GM19328 (cell line): ENCODE measurements around the gene RSRC1.
A peak's percentile ranks its signal among the peaks of the same experiment; 100 is the strongest.

ENCODE experiments used
- ATAC-seq: cut with Tn5 transposase; IDR thresholded peaks from one replicate; pipeline ENCODE4 v1.9.1; 2021; ENCODE audit warnings: mild to moderate bottlenecking, moderate library complexity; ENCODE audit not compliant: unreplicated experiment

Gene RSRC1

DNA sequence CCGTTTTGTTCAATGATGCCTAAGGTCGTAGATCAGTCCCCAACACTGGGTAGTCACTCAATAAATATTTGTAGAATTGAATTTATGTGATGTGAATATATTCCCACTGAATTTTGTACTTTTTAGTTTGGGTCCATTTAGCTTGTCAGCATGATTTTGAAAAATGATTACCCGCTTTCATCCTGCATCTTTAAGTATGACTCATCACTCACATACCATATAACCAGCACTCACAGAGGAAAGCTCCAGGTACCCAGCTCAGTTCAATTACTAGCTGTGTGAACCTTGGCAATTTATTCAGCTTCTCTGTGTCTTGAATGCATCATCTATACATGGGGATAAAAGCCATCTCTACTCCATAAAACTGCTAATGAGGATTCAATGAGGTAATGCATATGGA is 458.9 kb downstream of the RSRC1 start:
- ATAC-seq: no peak

- ATAC-seq: no peak
These were observed 459.9 kb downstream of the RSRC1 start for GRCh38 chr3:158569794-158570193.

GRCh38 chr3:158570999-158571702 is 461.3 kb downstream of the RSRC1 start, which contains the start of gene MLF1:
TSS of gene MLF1 (plus strand) at chr3:158571194. CDS start at chr3:158571301, 107 bp downstream.
- ATAC-seq: peak; percentile 99

- no peak for ATAC-seq
These were observed 462.3 kb downstream of the RSRC1 start for GRCh38 chr3:158571969-158572765.

DNA sequence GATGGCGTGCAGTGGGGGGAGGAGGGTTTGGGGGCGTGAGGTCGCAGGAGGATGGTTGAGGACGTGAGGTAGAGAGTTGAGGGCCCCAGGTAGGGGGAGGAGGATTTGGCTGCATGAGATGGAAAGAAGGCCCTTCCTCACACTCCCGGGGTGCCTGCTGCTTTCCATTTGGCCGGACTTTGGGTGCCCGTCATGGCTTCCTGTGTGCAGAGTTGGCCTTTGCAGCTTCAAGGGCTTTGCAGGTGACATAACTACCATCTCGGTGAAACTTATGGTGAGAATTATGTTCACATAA is 462.8 kb downstream of the RSRC1 start:
- ATAC-seq: no peak

DNA sequence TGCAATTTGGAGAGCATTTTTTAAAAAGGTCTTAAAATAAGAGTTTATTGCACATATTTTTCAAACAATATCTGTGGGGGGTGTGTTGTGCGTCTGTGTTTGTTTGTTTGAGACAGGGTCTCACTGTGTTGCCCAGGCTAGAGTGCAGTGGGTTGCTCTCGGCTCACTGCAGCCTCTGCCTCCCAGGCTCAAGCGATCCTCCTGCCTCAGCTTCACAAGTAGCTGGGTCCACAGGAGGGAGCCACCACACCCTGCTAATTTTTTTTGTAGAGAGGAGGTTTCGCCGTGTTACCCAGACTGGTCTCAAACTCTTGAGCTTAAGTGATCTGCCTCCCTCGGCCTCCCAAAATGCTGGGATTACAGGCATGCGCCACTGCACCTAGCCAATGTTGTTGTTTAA is 463.8 kb downstream of the RSRC1 start:
- no peak for ATAC-seq

DNA sequence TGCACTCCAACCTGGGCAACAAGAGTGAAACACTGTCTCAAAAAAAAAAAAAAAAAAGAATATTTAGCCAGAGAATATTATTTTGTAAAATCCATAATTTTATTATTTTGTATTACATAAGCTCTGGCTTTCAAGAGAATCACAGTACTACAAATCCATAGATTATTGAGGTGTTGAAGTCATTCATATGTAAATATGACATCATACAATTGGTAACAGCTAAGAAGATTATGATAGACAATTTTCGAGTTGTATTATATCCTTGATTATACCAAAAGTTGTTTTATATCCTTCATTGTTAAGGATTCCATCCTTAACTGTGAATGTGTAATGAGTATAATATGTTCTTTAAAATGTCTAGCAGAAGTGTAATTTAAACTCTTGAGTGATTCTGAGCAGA is 464.8 kb downstream of the RSRC1 start:
- no peak for ATAC-seq

GRCh38 chr3:158590223-158590622 is 480.3 kb downstream of the RSRC1 start:
- no peak for ATAC-seq
